ENCODE results near the gene CFAP58. TPM values are rescaled to one million over a fixed set of nuclear protein-coding genes. Genes with fewer than 3 reads are reported as not detected.

The CFAP58 gene
- total RNA-seq, 1 experiment from 2014 or later, result 0.63 TPM

GRCh38 chr10:104440221-104440620 is 86.6 kb downstream of the CFAP58 start:
- no peak overlapping the region for H3K27ac ChIP-seq (ENCODE audit: insufficient read length, low read depth, low read length)
- no peak overlapping the region for H3K4me3 Mint-ChIP-seq
- H3K9ac ChIP-seq (ENCODE audit: extremely low read depth, insufficient read length, low read length), result no peak overlapping the region
- H2BK12ac ChIP-seq (ENCODE audit: insufficient read length, low read depth, low read length), result no peak overlapping the region
- H3K9me3 ChIP-seq (ENCODE audit: control insufficient read depth, low read depth, low read length), result no peaks in the 10 kb centered on the region
- no peaks in the 10 kb centered on the region; the same call in 1 of the 2 replicates for H3K27me3 Mint-ChIP-seq (ENCODE audit: low read depth)
- H3K23me2 ChIP-seq (ENCODE audit: insufficient read length, low read depth, low read length, poor library complexity, severe bottlenecking), result no peaks in the 10 kb centered on the region
- H3K4me2 ChIP-seq (ENCODE audit: insufficient read depth, insufficient read length, low read length), result no peak overlapping the region
- no peaks in the 10 kb centered on the region for H4K20me1 ChIP-seq (ENCODE audit: control insufficient read depth, insufficient read depth, insufficient read length)
- H3K14ac ChIP-seq (ENCODE audit: insufficient read depth, low read length), result no peak overlapping the region
- WGBS (ENCODE audit: extremely low coverage, insufficient read length, low lambda C conversion rate), result no CpG with 5 or more reads among the region's 2 CpGs
- H2AFZ ChIP-seq (ENCODE audit: low read length), result no peak overlapping the region
- no peak overlapping the region for H4K5ac ChIP-seq (ENCODE audit: insufficient read length, low read depth, low read length)
- no peak overlapping the region for H3K27ac Mint-ChIP-seq
- no peak overlapping the region for H2BK5ac ChIP-seq (ENCODE audit: insufficient read length, low read length)
- H3K18ac ChIP-seq (ENCODE audit: insufficient read length, low read depth, low read length), result no peak overlapping the region
- no peak for TF ChIP-seq CTCF (conservative IDR thresholded peaks at IDR 0.05)
- H3K9me3 Mint-ChIP-seq, result no peaks in the 10 kb centered on the region
- H2BK15ac ChIP-seq (ENCODE audit: low read depth, low read length), result no peak overlapping the region
- no peak overlapping the region for H4K8ac ChIP-seq (replicated peaks; ENCODE audit: insufficient read length, low read depth, low read length)
- DNase-seq, result no peak
- H3K4me1 ChIP-seq (ENCODE audit: insufficient read depth, low read length), result no peaks in the 10 kb centered on the region
- H2AK5ac ChIP-seq (ENCODE audit: insufficient read length, low read length), result no peak overlapping the region
- no peaks in the 10 kb centered on the region for H3K79me2 ChIP-seq (ENCODE audit: insufficient read depth, low read length)
- no peak overlapping the region for H3K56ac ChIP-seq (ENCODE audit: insufficient read length, low read depth, low read length)
- peaks cover 3 to 7% of the 10 kb centered on the region in 2 experiments; a peak in 3 of 4 replicates for H3K4me1 Mint-ChIP-seq
- H3T11ph ChIP-seq (ENCODE audit: low read length), result no peak overlapping the region
- H3K23ac ChIP-seq (ENCODE audit: insufficient read length, low read depth, low read length), result no peak overlapping the region
- H3K27me3 ChIP-seq (ENCODE audit: insufficient read depth, low read length), result no peaks in the 10 kb centered on the region
- no peak overlapping the region for H3K4ac ChIP-seq (ENCODE audit: low read depth, low read length)
- no peak overlapping the region for H2BK120ac ChIP-seq (ENCODE audit: low read depth, low read length, poor library complexity, severe bottlenecking)
- H3K36me3 Mint-ChIP-seq (ENCODE audit: insufficient read depth in 1 of 3, low read depth in 3 of 3), result no peaks in the 10 kb centered on the region
- H2BK20ac ChIP-seq (ENCODE audit: low read depth, low read length, poor library complexity, severe bottlenecking), result no peak overlapping the region
- H3K79me1 ChIP-seq (ENCODE audit: insufficient read depth, low read depth, low read length, poor library complexity, severe bottlenecking), result no peaks in the 10 kb centered on the region
- no peak overlapping the region for H4K91ac ChIP-seq (ENCODE audit: insufficient read length, low read depth, low read length)
